Mesenchymal stem cell (in vitro differentiated cells and primary cell): Measurements from ENCODE around the gene DQX1.
A peak's percentile ranks its signal among the peaks of the same experiment; 100 is the strongest.
"Not testable (repeated sequence)": the region's sequence is repeated elsewhere in the genome, so short reads cannot be mapped to it uniquely, and the experiment has no call there.

Experiments
- DNase-seq: peaks from one replicate; pipeline ENCODE4 v3.0.0-alpha.2; 2013
- H2AFZ ChIP-seq: one replicate; pipeline ENCODE4 v1.6.1; 2013; ENCODE audit warnings: low read depth, mild to moderate bottlenecking, control low read depth, inconsistent platforms, low read length, moderate library complexity
- H2AK5ac ChIP-seq: 2 replicates; pipeline ENCODE4 v1.6.1; 2013; ENCODE audit warnings: low read length, moderate library complexity, mild to moderate bottlenecking, inconsistent platforms; ENCODE audit not compliant: severe bottlenecking
- H2BK120ac ChIP-seq: one replicate; pipeline ENCODE4 v1.6.1; 2013; ENCODE audit warnings: low read depth, mild to moderate bottlenecking, inconsistent platforms, low read length, moderate library complexity
- H2BK12ac ChIP-seq, 2 experiments: one replicate each; pipeline ENCODE4 v1.6.1; 2013; ENCODE audit warnings: inconsistent platforms in 2 of 2, low read length in 2 of 2, mild to moderate bottlenecking in 2 of 2, moderate library complexity in 2 of 2, control low read depth in 1 of 2
- H2BK15ac ChIP-seq: one replicate; pipeline ENCODE4 v1.6.1; 2013; ENCODE audit warnings: mild to moderate bottlenecking, low read depth, inconsistent platforms; ENCODE audit not compliant: poor library complexity, severe bottlenecking
- H2BK5ac ChIP-seq: 2 replicates; pipeline ENCODE4 v1.6.1; 2013; ENCODE audit warnings: low read depth, mild to moderate bottlenecking, low read length, control low read depth, inconsistent platforms; ENCODE audit not compliant: poor library complexity, severe bottlenecking
- H3K14ac ChIP-seq, 2 experiments: one replicate each; pipeline ENCODE4 v1.6.1; 2013; ENCODE audit warnings: inconsistent platforms in 2 of 2, low read length in 2 of 2, control low read depth in 1 of 2, mild to moderate bottlenecking in 1 of 2, moderate library complexity in 1 of 2
- H3K18ac ChIP-seq, 2 experiments: one replicate each; pipeline ENCODE4 v1.6.1; 2013; ENCODE audit warnings: inconsistent platforms in 2 of 2, low read length in 2 of 2, control low read depth in 1 of 2, low read depth in 1 of 2, mild to moderate bottlenecking in 1 of 2
- H3K23ac ChIP-seq, 2 experiments: one replicate each; pipeline ENCODE4 v1.6.1; 2013; ENCODE audit warnings: inconsistent platforms in 2 of 2, low read length in 2 of 2, mild to moderate bottlenecking in 2 of 2, moderate library complexity in 2 of 2, control low read depth in 1 of 2
- H3K27ac ChIP-seq: 2 replicates; pipeline ENCODE4 v1.5.1; 2013; ENCODE audit warnings: mild to moderate bottlenecking, moderate library complexity, low read length, control low read depth, inconsistent platforms; ENCODE audit not compliant: poor library complexity, severe bottlenecking
- H3K27me3 ChIP-seq, 2 experiments: 2 replicates each; pipeline versions ENCODE4 v1.6.1 to v1.7.0; 2013; ENCODE audit warnings: low read length in 2 of 2, mild to moderate bottlenecking in 2 of 2, moderate library complexity in 2 of 2, control low read depth in 1 of 2, inconsistent platforms in 1 of 2; ENCODE audit not compliant: control insufficient read depth in 1 of 2, insufficient read depth in 1 of 2
- H3K36me3 ChIP-seq, 2 experiments: 2 replicates each; pipeline versions ENCODE4 v1.6.1 to v1.7.0; 2013; ENCODE audit warnings: low read length in 2 of 2, control low read depth in 1 of 2, inconsistent platforms in 1 of 2, low read depth in 1 of 2, mild to moderate bottlenecking in 1 of 2; ENCODE audit not compliant: insufficient read depth in 2 of 2, control insufficient read depth in 1 of 2
- H3K4ac ChIP-seq, 2 experiments: one replicate each; pipeline ENCODE4 v1.6.1; 2013; ENCODE audit warnings: inconsistent platforms in 2 of 2, low read length in 2 of 2, mild to moderate bottlenecking in 2 of 2, moderate library complexity in 2 of 2, control low read depth in 1 of 2, low read depth in 1 of 2
- H3K4me1 ChIP-seq: 2 replicates; pipeline ENCODE4 v1.6.1; 2013; ENCODE audit warnings: low read depth, low read length, control low read depth; ENCODE audit not compliant: control insufficient read depth, insufficient read depth
- H3K4me2 ChIP-seq: 2 replicates; pipeline ENCODE4 v1.6.1; 2013; ENCODE audit warnings: low read length, mild to moderate bottlenecking, inconsistent platforms; ENCODE audit not compliant: poor library complexity, severe bottlenecking
- H3K4me3 ChIP-seq, 2 experiments: 2 replicates each; pipeline versions ENCODE4 v1.5.1 to v1.7.0; 2013; ENCODE audit warnings: low read length in 2 of 2, mild to moderate bottlenecking in 2 of 2, control low read depth in 1 of 2, low read depth in 1 of 2; ENCODE audit not compliant: insufficient read depth in 1 of 2
- H3K79me1 ChIP-seq: replicated peaks from 2 replicates; pipeline ENCODE4 v1.6.1; 2013; ENCODE audit warnings: mild to moderate bottlenecking, control low read depth, low read length, inconsistent platforms; ENCODE audit not compliant: poor library complexity, severe bottlenecking
- H3K9ac ChIP-seq: 2 replicates; pipeline ENCODE4 v1.7.0; 2013; ENCODE audit warnings: mild to moderate bottlenecking, low read length, moderate library complexity
- H3K9me3 ChIP-seq: 2 replicates; pipeline ENCODE4 v1.7.0; 2013; ENCODE audit warnings: mild to moderate bottlenecking, low read length; ENCODE audit not compliant: control insufficient read depth
- H4K8ac ChIP-seq: one replicate; pipeline ENCODE4 v1.6.1; 2013; ENCODE audit warnings: inconsistent platforms, mild to moderate bottlenecking, low read length, moderate library complexity
- H4K91ac ChIP-seq: one replicate; pipeline ENCODE4 v1.6.1; 2013; ENCODE audit warnings: mild to moderate bottlenecking, low read length, inconsistent platforms
- WGBS: methylation state at CpG from one replicate; pipeline ENCODE4 v1.1.7; 2013; ENCODE audit warnings: mixed read lengths; 5-methylcytosine and 5-hydroxymethylcytosine counted together

Gene DQX1

GRCh38 chr2:74561022-74561421 is 35.0 kb upstream of the DQX1 start:
- H3K27me3 ChIP-seq, H3K4me1 ChIP-seq, H3K14ac ChIP-seq, H3K4me2 ChIP-seq, H2BK15ac ChIP-seq, H3K4me3 ChIP-seq, H2BK120ac ChIP-seq, H3K27ac ChIP-seq, H2AK5ac ChIP-seq, H2AFZ ChIP-seq, H2BK5ac ChIP-seq, H3K23ac ChIP-seq, H2BK12ac ChIP-seq, H3K4ac ChIP-seq, H4K91ac ChIP-seq, H4K8ac ChIP-seq, H3K18ac ChIP-seq, H3K9me3 ChIP-seq, H3K9ac ChIP-seq, DNase-seq: not testable (repeated sequence)
- H3K79me1 ChIP-seq = peaks cover 15% of the 10 kb centered on the region
- 98% methylated on average over 1 of the region's 1 CpG for WGBS
- peaks cover 12 to 20% of the 10 kb centered on the region in 2 experiments for H3K36me3 ChIP-seq

- peaks cover 19% of the 10 kb centered on the region for H3K79me1 ChIP-seq
- no peak overlapping the region for H2BK15ac ChIP-seq
- H2AK5ac ChIP-seq = no peak overlapping the region
- H2BK120ac ChIP-seq = no peak overlapping the region
- DNase-seq = no peak
- no peak overlapping the region for H3K27ac ChIP-seq
- WGBS = 72% methylated on average over 3 of the region's 6 CpGs
- no peak overlapping the region for H3K9ac ChIP-seq
- H2BK12ac ChIP-seq = peak overlapping the region in 1 of 2 experiments; percentile 32
- H3K36me3 ChIP-seq = peaks cover 13 to 22% of the 10 kb centered on the region in 2 experiments
- H3K4me3 ChIP-seq = no peak overlapping the region
- H2BK5ac ChIP-seq = no peak overlapping the region
- peak overlapping the region in 1 of 2 experiments; percentile 68 for H3K14ac ChIP-seq
- H3K27me3 ChIP-seq = no peaks in the 10 kb centered on the region
- no peak overlapping the region for H3K4me2 ChIP-seq
- peak overlapping the region; percentile 25 for H4K91ac ChIP-seq
- H3K9me3 ChIP-seq = no peaks in the 10 kb centered on the region
- no peak overlapping the region for H3K23ac ChIP-seq
- peaks cover 12% of the 10 kb centered on the region for H3K4me1 ChIP-seq
- peak overlapping the region in 1 of 2 experiments; percentile 42 for H3K18ac ChIP-seq
- H3K4ac ChIP-seq = no peak overlapping the region
- H4K8ac ChIP-seq = no peak overlapping the region
- no peak overlapping the region for H2AFZ ChIP-seq
Measured at GRCh38 chr2:74560591-74560990, 34.6 kb upstream of the DQX1 start.

GRCh38 chr2:74559912-74560311 is 33.9 kb upstream of the DQX1 start:
- no peak overlapping the region for H3K27ac ChIP-seq
- H3K4me1 ChIP-seq = peaks cover 16% of the 10 kb centered on the region
- H3K4me2 ChIP-seq = no peak overlapping the region
- H2BK12ac ChIP-seq = no peak overlapping the region
- H2BK15ac ChIP-seq = no peak overlapping the region
- H2AFZ ChIP-seq = no peak overlapping the region
- H3K27me3 ChIP-seq = no peaks in the 10 kb centered on the region
- no peak for DNase-seq
- no peak overlapping the region for H3K14ac ChIP-seq
- H3K4ac ChIP-seq = no peak overlapping the region
- no peaks in the 10 kb centered on the region for H3K9me3 ChIP-seq
- H3K36me3 ChIP-seq = peaks cover 13 to 22% of the 10 kb centered on the region in 2 experiments
- no peak overlapping the region for H3K4me3 ChIP-seq
- H3K23ac ChIP-seq = no peak overlapping the region
- no peak overlapping the region for H2AK5ac ChIP-seq
- H3K79me1 ChIP-seq = peaks cover 19% of the 10 kb centered on the region
- 50% methylated on average over 5 of the region's 5 CpGs for WGBS
- H2BK120ac ChIP-seq = no peak overlapping the region
- no peak overlapping the region for H4K8ac ChIP-seq
- H4K91ac ChIP-seq = no peak overlapping the region
- no peak overlapping the region for H3K9ac ChIP-seq
- no peak overlapping the region for H2BK5ac ChIP-seq
- H3K18ac ChIP-seq = no peak overlapping the region

GRCh38 chr2:74558284-74559230 is 32.5 kb upstream of the DQX1 start:
- 92% methylated on average over 7 of the region's 7 CpGs for WGBS
- H4K91ac ChIP-seq = no peak overlapping the region
- no peak overlapping the region for H2BK15ac ChIP-seq
- H3K23ac ChIP-seq = no peak overlapping the region
- H3K9me3 ChIP-seq = no peaks in the 10 kb centered on the region
- H3K36me3 ChIP-seq = peaks cover 13 to 22% of the 10 kb centered on the region in 2 experiments
- H2AFZ ChIP-seq = no peak overlapping the region
- no peak overlapping the region for H3K9ac ChIP-seq
- H3K79me1 ChIP-seq = peaks cover 19% of the 10 kb centered on the region
- H3K27me3 ChIP-seq = no peaks in the 10 kb centered on the region
- H3K4ac ChIP-seq = no peak overlapping the region
- H2BK5ac ChIP-seq = no peak overlapping the region
- H3K18ac ChIP-seq = no peak overlapping the region
- H3K4me1 ChIP-seq = peaks cover 17% of the 10 kb centered on the region
- H3K27ac ChIP-seq = no peak overlapping the region
- H3K4me3 ChIP-seq = no peak overlapping the region
- H3K4me2 ChIP-seq = no peak overlapping the region
- H4K8ac ChIP-seq = no peak overlapping the region
- no peak overlapping the region for H3K14ac ChIP-seq
- no peak overlapping the region for H2BK12ac ChIP-seq
- DNase-seq = no peak
- no peak overlapping the region for H2BK120ac ChIP-seq
- H2AK5ac ChIP-seq = no peak overlapping the region
